Ovary (tissue), 3 donors: Measurements from ENCODE around the gene PON2.

ENCODE experiments used
- CTCF ChIP-seq, 3 donors: fragments of 450-650 bp in 2 of 3; fragments of 200-600 bp in 1 of 3; IDR thresholded peaks; one replicate each; pipeline versions ENCODE4 v1.5.1 to v1.8.0; 2016 to 2022; ENCODE audit warnings: antibody characterized with exemption in 3 of 3, mild to moderate bottlenecking in 1 of 3
- EP300 ChIP-seq: sonication (generic); formaldehyde crosslinking; IDR thresholded peaks from one replicate; pipeline ENCODE4 v1.6.1; 2017; ENCODE audit warnings: antibody characterized with exemption
- POLR2A ChIP-seq: fragments of 450-650 bp; IDR thresholded peaks from one replicate; pipeline ENCODE4 v1.6.1; 2017; ENCODE audit warnings: antibody characterized with exemption, mild to moderate bottlenecking, moderate library complexity
- donor health status: DM: no; HTN: no; CAD: no.

DNA sequence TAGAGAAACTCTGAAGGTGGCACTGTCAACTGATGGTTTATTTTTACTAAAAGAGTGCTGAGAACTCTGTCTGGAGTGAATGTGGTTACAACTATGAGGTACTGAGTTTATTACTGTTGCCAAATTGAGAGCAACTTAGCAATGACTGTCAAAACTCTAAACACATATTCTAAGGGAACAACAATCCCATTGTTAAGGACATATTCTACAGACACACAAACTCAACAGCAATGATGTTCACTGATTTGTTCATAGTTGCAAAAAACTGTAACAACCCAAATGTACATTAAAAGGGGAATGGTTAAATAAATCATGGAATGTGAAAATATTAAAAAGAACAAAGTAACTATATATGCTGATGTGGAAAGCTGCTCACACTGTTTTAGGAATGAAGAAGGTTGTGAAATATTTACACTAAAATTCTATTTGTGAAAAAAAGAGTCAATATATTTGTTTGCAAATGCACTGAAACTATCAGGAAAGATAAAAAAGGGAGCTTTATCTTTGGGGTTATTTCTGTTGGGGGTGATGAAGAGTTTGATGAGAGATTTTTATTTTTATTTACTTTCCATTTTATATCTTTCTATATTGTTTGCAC, 12.9 kb downstream of the PON2 start:
- TF ChIP-seq CTCF (IDR thresholded peaks at IDR 0.05) (no peak), POLR2A (no peak), EP300 (no peak)
